ENCODE measurements around the gene TMEM178B.

GRCh38 chr7:141114029-141114664 is 40.3 kb downstream of the TMEM178B start:
- TF ChIP-seq EZH2 (IDR thresholded peaks at IDR 0.05; ENCODE audit: low read length) (no peak), CTCF (optimal IDR thresholded peaks at IDR 0.05 in 1 of 3, IDR thresholded peaks at IDR 0.05 in 1 of 3, conservative IDR thresholded peaks at IDR 0.05 in 1 of 3; ENCODE audit: extremely low read depth in 1 of 3, insufficient read depth in 2 of 3, low read length in 3 of 3) (no peak)
